Hepatocyte (in vitro differentiated cells): ENCODE measurements around the gene SLC1A6. TPM values are rescaled to one million over a fixed set of nuclear protein-coding genes. Genes with fewer than 3 reads are reported as not detected.
A peak's percentile ranks its signal among the peaks of the same experiment; 100 is the strongest.

ENCODE experiments used
- DNase-seq: peaks from one replicate; pipeline ENCODE4 v3.0.0-alpha.2; 2016; ENCODE audit warnings: low spot score
- H2AFZ ChIP-seq: fragments of 200-600 bp; sonication (generic); 2 replicates; pipeline ENCODE4 v1.6.0; 2016; ENCODE audit warnings: antibody characterized with exemption, mild to moderate bottlenecking
- H3K27ac ChIP-seq: fragments of 200-600 bp; sonication (generic); 2 replicates; pipeline ENCODE4 v1.5.1; 2016; ENCODE audit warnings: mild to moderate bottlenecking
- H3K27me3 ChIP-seq: fragments of 200-600 bp; sonication (generic); 2 replicates; pipeline ENCODE4 v1.6.1; 2016
- H3K36me3 ChIP-seq: fragments of 200-600 bp; sonication (generic); replicated peaks from 2 replicates; pipeline ENCODE4 v1.5.1; 2016; ENCODE audit warnings: low read depth; ENCODE audit not compliant: insufficient read depth
- H3K4me1 ChIP-seq: fragments of 200-600 bp; sonication (generic); 2 replicates; pipeline ENCODE4 v1.5.1; 2016; ENCODE audit warnings: mild to moderate bottlenecking, moderate library complexity; ENCODE audit not compliant: insufficient read depth
- H3K4me2 ChIP-seq: fragments of 200-600 bp; sonication (generic); 2 replicates; pipeline ENCODE4 v1.6.0; 2016
- H3K4me3 ChIP-seq: fragments of 200-600 bp; sonication (generic); 2 replicates; pipeline ENCODE4 v1.5.1; 2016; ENCODE audit warnings: mild to moderate bottlenecking
- H3K79me2 ChIP-seq: fragments of 200-600 bp; sonication (generic); 2 replicates; pipeline ENCODE4 v1.6.0; 2017; ENCODE audit warnings: mild to moderate bottlenecking
- H3K9me2 ChIP-seq: fragments of 200-600 bp; sonication (generic); replicated peaks from 2 replicates; pipeline ENCODE4 v1.6.0; 2017; ENCODE audit warnings: mild to moderate bottlenecking; ENCODE audit not compliant: insufficient read depth
- H3K9me3 ChIP-seq: fragments of 200-600 bp; sonication (generic); 2 replicates; pipeline ENCODE4 v1.5.1; 2016; ENCODE audit warnings: low read depth, mild to moderate bottlenecking
- H4K20me1 ChIP-seq: fragments of 200-600 bp; sonication (generic); 2 replicates; pipeline ENCODE4 v1.6.0; 2016; ENCODE audit warnings: mild to moderate bottlenecking; ENCODE audit not compliant: insufficient read depth, poor library complexity, severe bottlenecking
- EZH2 ChIP-seq: fragments of 200-600 bp; sonication (generic); IDR thresholded peaks from 2 replicates; pipeline ENCODE4 v1.6.1; 2016; ENCODE audit warnings: antibody characterized with exemption, mild to moderate bottlenecking, borderline replicate concordance
- EZH2phosphoT487 ChIP-seq: fragments of 200-600 bp; sonication (generic); IDR thresholded peaks from one replicate; pipeline ENCODE4 v1.6.1; 2018; ENCODE audit warnings: antibody characterized with exemption, mild to moderate bottlenecking, low read depth, moderate library complexity; ENCODE audit not compliant: unreplicated experiment, severe bottlenecking
- WGBS: methylation state at CpG from one replicate; pipeline ENCODE4 v1.1.6; 2016; ENCODE audit warnings: low lambda C conversion rate; ENCODE audit errors: missing lambda C conversion rate; 5-methylcytosine and 5-hydroxymethylcytosine counted together
- polyA plus RNA-seq: library from polyadenylated mRNA; unstranded; fragments of >200 nt; fragmentation: Nextera tagmentation; extraction: Ambion mirVana; gene quantifications from 2 replicates; pipeline ENCODE4 v1.2.1, GENCODE V29; 2016
- total RNA-seq: library from RNA; depleted of rRNA; stranded (reverse); fragments of >200 nt; gene quantifications from 2 replicates; pipeline ENCODE4 v1.2.3, GENCODE V29; 2014
- TF ChIP-seq, protein P1 (sequence below): fragments of 200-600 bp; sonication (generic); IDR thresholded peaks from 2 replicates; pipeline ENCODE4 v1.5.1; 2016; ENCODE audit warnings: antibody characterized with exemption, mild to moderate bottlenecking; ENCODE audit not compliant: poor library complexity

Gene SLC1A6
- total and polyA plus RNA-seq, 2 experiments from 2014 or later: 1.2 to 4.6 TPM

DNA sequence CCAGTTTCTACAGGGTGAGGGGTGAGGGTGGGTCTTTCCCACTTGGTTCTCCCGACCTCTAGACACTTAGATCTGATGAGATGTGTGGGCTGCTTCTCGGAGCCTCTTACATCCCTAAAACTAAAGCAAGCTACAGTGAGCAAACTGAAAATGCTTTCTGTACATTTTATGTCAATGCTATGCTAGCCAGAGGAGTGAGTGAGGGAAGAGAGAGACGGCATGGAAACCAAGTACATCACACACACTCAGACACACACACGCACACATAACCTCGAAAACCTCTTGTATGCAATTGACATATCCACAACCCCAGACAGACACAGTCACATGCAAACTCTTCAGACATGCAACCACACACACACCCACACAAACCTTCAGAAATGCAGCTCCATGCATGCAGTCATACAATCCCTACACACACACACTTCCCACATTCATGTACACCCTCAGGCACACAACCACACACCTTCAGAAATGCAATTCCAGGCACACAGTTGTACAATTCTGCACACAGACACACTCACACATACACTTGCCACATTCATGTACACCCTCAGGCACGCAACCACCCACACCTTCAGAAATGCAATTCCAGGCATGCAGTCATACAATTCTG, 1.4 kb downstream of the SLC1A6 start:
- Histone ChIP-seq H3K27me3 (peaks cover 48% of the 10 kb centered on the region), H3K9me2 (no peaks in the 10 kb centered on the region), H2AFZ (no peak overlapping the region), H3K4me3 (no peak overlapping the region), H3K27ac (no peak overlapping the region), H3K9me3 (no peaks in the 10 kb centered on the region), H4K20me1 (no peaks in the 10 kb centered on the region), H3K79me2 (no peaks in the 10 kb centered on the region), H3K36me3 (no peaks in the 10 kb centered on the region), H3K4me1 (no peaks in the 10 kb centered on the region), H3K4me2 (peak overlapping the region; percentile 74)
- 83% methylated on average over 6 of the region's 6 CpGs for WGBS
- TF ChIP-seq EZH2: no peak
- DNase-seq: no peak

DNA sequence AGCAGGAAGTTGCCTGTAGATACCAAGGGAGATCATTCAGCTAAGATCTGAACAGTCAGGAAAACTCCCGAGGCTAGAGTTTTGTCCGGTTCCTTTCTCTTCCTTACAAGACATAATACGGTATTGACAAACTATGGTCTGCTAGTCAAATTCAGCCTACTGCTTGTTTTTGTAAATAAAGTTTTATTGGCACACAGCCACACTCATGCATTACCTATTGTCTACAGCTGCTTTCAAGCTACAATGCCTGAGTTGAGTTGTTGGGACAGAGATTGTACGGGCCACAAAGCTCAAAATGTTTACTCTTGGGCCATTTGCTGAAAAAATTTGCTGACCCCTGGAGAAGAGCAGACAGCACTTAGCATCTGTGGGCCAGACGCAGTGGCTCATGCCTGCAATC, 2.5 kb downstream of the SLC1A6 start:
- Histone ChIP-seq H3K9me2 (no peaks in the 10 kb centered on the region), H3K4me3 (no peak overlapping the region), H4K20me1 (no peaks in the 10 kb centered on the region), H3K27ac (no peak overlapping the region), H3K9me3 (no peaks in the 10 kb centered on the region), H3K36me3 (no peaks in the 10 kb centered on the region), H3K79me2 (no peaks in the 10 kb centered on the region), H3K4me1 (no peaks in the 10 kb centered on the region), H3K4me2 (no peak overlapping the region), H3K27me3 (peaks cover 44% of the 10 kb centered on the region), H2AFZ (no peak overlapping the region)
- whole genome bisulfite sequencing: 67% methylated on average over 5 of the region's 5 CpGs
- no peak for DNase-seq
- TF ChIP-seq, protein P1, sequence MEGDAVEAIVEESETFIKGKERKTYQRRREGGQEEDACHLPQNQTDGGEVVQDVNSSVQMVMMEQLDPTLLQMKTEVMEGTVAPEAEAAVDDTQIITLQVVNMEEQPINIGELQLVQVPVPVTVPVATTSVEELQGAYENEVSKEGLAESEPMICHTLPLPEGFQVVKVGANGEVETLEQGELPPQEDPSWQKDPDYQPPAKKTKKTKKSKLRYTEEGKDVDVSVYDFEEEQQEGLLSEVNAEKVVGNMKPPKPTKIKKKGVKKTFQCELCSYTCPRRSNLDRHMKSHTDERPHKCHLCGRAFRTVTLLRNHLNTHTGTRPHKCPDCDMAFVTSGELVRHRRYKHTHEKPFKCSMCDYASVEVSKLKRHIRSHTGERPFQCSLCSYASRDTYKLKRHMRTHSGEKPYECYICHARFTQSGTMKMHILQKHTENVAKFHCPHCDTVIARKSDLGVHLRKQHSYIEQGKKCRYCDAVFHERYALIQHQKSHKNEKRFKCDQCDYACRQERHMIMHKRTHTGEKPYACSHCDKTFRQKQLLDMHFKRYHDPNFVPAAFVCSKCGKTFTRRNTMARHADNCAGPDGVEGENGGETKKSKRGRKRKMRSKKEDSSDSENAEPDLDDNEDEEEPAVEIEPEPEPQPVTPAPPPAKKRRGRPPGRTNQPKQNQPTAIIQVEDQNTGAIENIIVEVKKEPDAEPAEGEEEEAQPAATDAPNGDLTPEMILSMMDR: no peak
- TF ChIP-seq EZH2phosphoT487 (no peak), EZH2 (no peak)

DNA sequence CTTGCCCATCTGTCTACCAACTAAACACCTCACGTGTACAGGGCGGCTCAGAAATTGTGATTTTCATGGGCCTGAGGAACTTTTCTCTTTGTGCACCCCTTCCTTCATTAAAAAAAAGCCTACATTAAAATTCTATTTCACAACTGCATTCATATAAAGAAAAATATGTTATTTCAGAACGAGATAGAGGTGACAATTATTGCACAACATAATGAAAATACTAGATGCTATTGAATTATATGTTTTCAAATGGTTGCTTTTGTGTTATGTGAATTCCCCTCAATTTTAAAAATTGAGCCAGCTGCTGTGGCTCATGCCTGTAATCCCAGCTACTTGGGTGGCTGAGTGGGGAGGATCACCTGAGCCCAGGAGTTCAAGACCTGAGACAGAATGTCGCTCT, 5.2 kb downstream of the SLC1A6 start:
- H3K79me2 ChIP-seq: no peaks in the 10 kb centered on the region
- H3K36me3 ChIP-seq: no peaks in the 10 kb centered on the region
- TF ChIP-seq EZH2phosphoT487 (no peak), EZH2 (no peak)
- TF ChIP-seq, protein P1: no peak
- H2AFZ ChIP-seq: no peak overlapping the region
- no peak overlapping the region for H3K4me3 ChIP-seq
- no peaks in the 10 kb centered on the region for H3K9me3 ChIP-seq
- H3K4me1 ChIP-seq: no peaks in the 10 kb centered on the region
- no peaks in the 10 kb centered on the region for H3K9me2 ChIP-seq
- H4K20me1 ChIP-seq: no peaks in the 10 kb centered on the region
- H3K4me2 ChIP-seq: no peak overlapping the region
- H3K27me3 ChIP-seq: peaks cover 20% of the 10 kb centered on the region
- DNase-seq: no peak
- no peak overlapping the region for H3K27ac ChIP-seq
- 75% methylated on average over 4 of the region's 4 CpGs for WGBS

DNA sequence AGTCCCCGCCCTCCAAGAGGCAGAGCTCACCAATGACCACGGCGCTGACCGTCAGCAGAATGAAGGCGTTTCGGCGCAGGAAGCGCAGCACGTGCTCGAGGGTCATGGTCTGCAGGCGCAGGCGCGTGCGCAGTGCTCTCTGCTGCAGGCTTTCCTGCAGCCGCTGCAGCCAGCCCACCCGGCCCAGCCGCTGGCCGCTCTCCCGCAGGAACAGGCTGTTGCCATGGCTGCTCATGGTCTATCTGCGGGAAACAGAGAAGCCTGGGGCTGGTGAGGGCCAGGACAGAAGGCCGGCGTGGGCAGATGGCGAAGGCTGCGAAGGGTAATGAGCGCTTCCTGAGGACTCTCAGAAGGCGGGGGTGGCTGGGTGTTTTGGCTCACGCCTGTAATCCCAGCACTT, 7.0 kb downstream of the SLC1A6 start:
- DNase-seq: no peak
- H3K9me2 ChIP-seq: no peaks in the 10 kb centered on the region
- no peaks in the 10 kb centered on the region for H3K36me3 ChIP-seq
- H3K27ac ChIP-seq: no peak overlapping the region
- no peaks in the 10 kb centered on the region for H3K79me2 ChIP-seq
- H2AFZ ChIP-seq: no peak overlapping the region
- H4K20me1 ChIP-seq: no peaks in the 10 kb centered on the region
- no peaks in the 10 kb centered on the region for H3K9me3 ChIP-seq
- no peak overlapping the region for H3K4me3 ChIP-seq
- peaks cover 6% of the 10 kb centered on the region for H3K27me3 ChIP-seq
- no peak overlapping the region for H3K4me2 ChIP-seq
- WGBS: 91% methylated on average over 27 of the region's 27 CpGs
- H3K4me1 ChIP-seq: no peaks in the 10 kb centered on the region
- TF ChIP-seq, protein P1: no peak
- no peak for TF ChIP-seq EZH2phosphoT487
- no peak for TF ChIP-seq EZH2
